Prostate gland (tissue), 2 donors: ENCODE results near the gene LMAN2L.

Experiments
- POLR2A ChIP-seq: fragments of 450-650 bp; IDR thresholded peaks from one replicate; pipeline ENCODE4 v1.6.1; 2016; ENCODE audit warnings: antibody characterized with exemption, mild to moderate bottlenecking
- TF ChIP-seq, protein P1 (sequence below), 4 experiments: fragments of 200-600 bp in 2 of 4; fragments of 450-650 bp in 2 of 4; sonication (generic) in 2 of 4; IDR thresholded peaks; 1 replicate in 3 of 4; 2 replicates in 1 of 4; pipeline ENCODE4 v1.5.1; 2016 to 2019; ENCODE audit warnings: antibody characterized with exemption in 4 of 4, mild to moderate bottlenecking in 2 of 4, moderate library complexity in 2 of 4

DNA sequence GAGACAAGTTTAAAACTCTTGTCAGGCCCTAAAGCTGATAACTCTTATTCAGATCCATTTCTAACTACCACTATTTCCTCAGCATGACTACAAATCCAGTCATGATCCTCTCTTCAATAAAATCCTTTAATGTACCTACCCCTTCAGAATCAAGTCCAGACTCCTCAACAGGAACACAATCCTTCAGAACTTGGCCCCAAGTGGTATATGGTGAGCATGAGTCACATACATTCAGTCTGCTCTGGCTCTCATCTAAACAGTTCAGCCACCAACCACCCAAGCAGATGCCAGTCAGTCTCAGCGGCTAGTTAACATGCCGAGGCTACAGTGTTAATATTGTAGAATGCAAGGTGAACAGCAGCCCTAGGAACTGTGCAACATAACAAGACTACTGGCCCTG, 9.7 kb downstream of the LMAN2L start:
- TF ChIP-seq, protein P1, sequence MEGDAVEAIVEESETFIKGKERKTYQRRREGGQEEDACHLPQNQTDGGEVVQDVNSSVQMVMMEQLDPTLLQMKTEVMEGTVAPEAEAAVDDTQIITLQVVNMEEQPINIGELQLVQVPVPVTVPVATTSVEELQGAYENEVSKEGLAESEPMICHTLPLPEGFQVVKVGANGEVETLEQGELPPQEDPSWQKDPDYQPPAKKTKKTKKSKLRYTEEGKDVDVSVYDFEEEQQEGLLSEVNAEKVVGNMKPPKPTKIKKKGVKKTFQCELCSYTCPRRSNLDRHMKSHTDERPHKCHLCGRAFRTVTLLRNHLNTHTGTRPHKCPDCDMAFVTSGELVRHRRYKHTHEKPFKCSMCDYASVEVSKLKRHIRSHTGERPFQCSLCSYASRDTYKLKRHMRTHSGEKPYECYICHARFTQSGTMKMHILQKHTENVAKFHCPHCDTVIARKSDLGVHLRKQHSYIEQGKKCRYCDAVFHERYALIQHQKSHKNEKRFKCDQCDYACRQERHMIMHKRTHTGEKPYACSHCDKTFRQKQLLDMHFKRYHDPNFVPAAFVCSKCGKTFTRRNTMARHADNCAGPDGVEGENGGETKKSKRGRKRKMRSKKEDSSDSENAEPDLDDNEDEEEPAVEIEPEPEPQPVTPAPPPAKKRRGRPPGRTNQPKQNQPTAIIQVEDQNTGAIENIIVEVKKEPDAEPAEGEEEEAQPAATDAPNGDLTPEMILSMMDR (IDR thresholded peaks at IDR 0.05), result no peak
- TF ChIP-seq POLR2A, result no peak
